Neutrophil (primary cell): ENCODE results near the gene TNK1.

Source experiments
- H3K27ac ChIP-seq: fragments of 200-600 bp; sonication (generic); 2 replicates; pipeline ENCODE4 v1.5.1; 2016; ENCODE audit warnings: mild to moderate bottlenecking, moderate library complexity
- H3K27me3 ChIP-seq: fragments of 200-600 bp; sonication (generic); 2 replicates; pipeline ENCODE4 v1.6.0; 2016; ENCODE audit warnings: mild to moderate bottlenecking
- H3K36me3 ChIP-seq: fragments of 200-600 bp; sonication (generic); 2 replicates; pipeline ENCODE4 v1.5.1; 2017
- H3K4me1 ChIP-seq, 2 experiments: fragments of 200-600 bp in 1 of 2; sonication (generic) in 1 of 2; 1 replicate in 1 of 2; 2 replicates in 1 of 2; pipeline versions ENCODE4 v1.5.1 to v1.6.1; 2013 to 2016; ENCODE audit warnings: low read depth in 1 of 2, low read length in 1 of 2, mild to moderate bottlenecking in 1 of 2, moderate library complexity in 1 of 2; ENCODE audit not compliant: control insufficient read depth in 1 of 2, insufficient read depth in 1 of 2
- H3K4me3 ChIP-seq, 2 experiments: fragments of 200-600 bp in 1 of 2; sonication (generic) in 1 of 2; 1 replicate in 1 of 2; 2 replicates in 1 of 2; pipeline ENCODE4 v1.5.1; 2013 to 2016; ENCODE audit warnings: low read depth in 1 of 2, low read length in 1 of 2, mild to moderate bottlenecking in 1 of 2, moderate library complexity in 1 of 2
- H3K9me3 ChIP-seq: fragments of 200-600 bp; sonication (generic); 2 replicates; pipeline ENCODE4 v1.5.1; 2016
- CTCF ChIP-seq: fragments of 200-600 bp; sonication (generic); IDR thresholded peaks from 2 replicates; pipeline ENCODE4 v1.5.1; 2016; ENCODE audit warnings: antibody characterized with exemption

Gene TNK1

GRCh38 chr17:7355053-7355452, 25.8 kb upstream of the TNK1 start, which contains the start of gene TMEM95:
TSS of gene TMEM95 (plus strand) at chr17:7355156. CDS start at chr17:7355205, 49 bp downstream.
- no peak within 1 kb of the TSS for H3K4me3 ChIP-seq
- H3K27me3 ChIP-seq: peaks cover 10% of the 10 kb centered on the region
- peaks cover 20 to 29% of the 10 kb centered on the region in 2 experiments for H3K4me1 ChIP-seq
- no peaks in the 10 kb centered on the region for H3K9me3 ChIP-seq
- TF ChIP-seq CTCF: no peak
- peaks cover 36% of the 10 kb centered on the region for H3K36me3 ChIP-seq
- no peak within 1 kb of the TSS for H3K27ac ChIP-seq

- peaks cover 10% of the 10 kb centered on the region for H3K27me3 ChIP-seq
- peaks cover 31% of the 10 kb centered on the region for H3K36me3 ChIP-seq
- peaks cover 19 to 29% of the 10 kb centered on the region in 2 experiments for H3K4me1 ChIP-seq
- H3K4me3 ChIP-seq: no peak overlapping the region
- H3K9me3 ChIP-seq: no peaks in the 10 kb centered on the region
- TF ChIP-seq CTCF: no peak
- H3K27ac ChIP-seq: no peak overlapping the region
Observed at GRCh38 chr17:7355573-7355972, 25.3 kb upstream of the TNK1 start.

- peaks cover 10% of the 10 kb centered on the region for H3K27me3 ChIP-seq
- H3K4me3 ChIP-seq: no peak overlapping the region
- no peak overlapping the region for H3K27ac ChIP-seq
- peaks cover 25% of the 10 kb centered on the region for H3K36me3 ChIP-seq
- peaks cover 14 to 24% of the 10 kb centered on the region in 2 experiments for H3K4me1 ChIP-seq
- no peaks in the 10 kb centered on the region for H3K9me3 ChIP-seq
- peak; percentile 92 for TF ChIP-seq CTCF
Observed at GRCh38 chr17:7356072-7356549, 24.8 kb upstream of the TNK1 start.

- Histone ChIP-seq H3K36me3 (peaks cover 19% of the 10 kb centered on the region), H3K27ac (no peak overlapping the region), H3K27me3 (peaks cover 14% of the 10 kb centered on the region), H3K4me1 (peaks cover 7 to 18% of the 10 kb centered on the region in 2 experiments), H3K9me3 (no peaks in the 10 kb centered on the region), H3K4me3 (no peak overlapping the region)
- no peak for TF ChIP-seq CTCF
Observed at GRCh38 chr17:7356756-7357155, 24.1 kb upstream of the TNK1 start.

GRCh38 chr17:7357381-7357780, 23.5 kb upstream of the TNK1 start:
- no peaks in the 10 kb centered on the region for H3K9me3 ChIP-seq
- H3K27ac ChIP-seq: no peak overlapping the region
- peaks cover 2 to 11% of the 10 kb centered on the region in 2 experiments for H3K4me1 ChIP-seq
- no peak overlapping the region for H3K4me3 ChIP-seq
- TF ChIP-seq CTCF: no peak
- peaks cover 18% of the 10 kb centered on the region for H3K27me3 ChIP-seq
- peaks cover 14% of the 10 kb centered on the region for H3K36me3 ChIP-seq
